ENCODE data around the gene RIN1.
"Not testable (repeated sequence)": the region's sequence is repeated elsewhere in the genome, so short reads cannot be mapped to it uniquely, and the experiment has no call there.

The RIN1 gene

DNA sequence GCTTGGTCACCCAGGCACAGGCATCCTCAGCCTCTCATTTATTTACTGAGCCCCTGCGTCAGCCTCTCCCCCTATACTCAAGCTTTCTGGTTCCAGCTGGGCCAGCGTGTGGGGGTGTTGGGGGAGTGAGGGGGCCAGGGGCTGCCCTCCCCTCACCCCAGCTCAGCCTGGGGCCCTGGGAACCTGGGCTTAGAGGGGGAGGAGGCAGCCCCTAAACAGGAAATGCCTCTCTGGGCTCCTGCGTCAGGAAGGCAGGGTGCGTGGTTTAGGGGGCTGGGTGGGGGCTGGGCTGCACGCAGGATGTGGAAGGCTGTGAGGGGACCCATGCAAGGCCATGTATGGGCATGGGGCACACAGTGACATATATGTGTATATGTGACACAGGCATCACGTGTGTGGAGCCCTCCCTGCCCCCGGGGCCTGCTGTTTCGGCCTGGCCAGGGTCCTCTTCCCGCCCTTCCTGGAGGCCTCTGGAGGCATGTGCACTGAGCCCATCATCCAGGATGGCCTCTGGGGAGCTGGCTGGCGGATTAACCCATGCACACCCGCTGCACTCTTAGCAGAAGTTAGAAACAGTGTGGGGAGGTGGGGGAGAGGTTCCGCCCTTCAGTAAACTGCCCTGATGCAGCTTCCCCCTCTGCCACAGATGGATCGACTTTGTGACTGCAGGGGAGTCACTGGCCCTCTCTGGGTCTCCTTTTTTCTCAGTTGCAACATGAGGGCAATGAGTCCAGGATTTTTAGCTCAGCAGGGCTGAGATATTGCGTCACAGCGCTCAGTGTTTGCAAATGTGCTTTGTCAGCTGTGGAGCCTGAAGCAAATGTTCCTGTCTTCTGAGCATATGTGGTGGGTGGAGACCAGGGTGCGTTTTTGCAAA lies 18.3 kb downstream of the RIN1 start:
- DNase-seq, result no peak

DNA sequence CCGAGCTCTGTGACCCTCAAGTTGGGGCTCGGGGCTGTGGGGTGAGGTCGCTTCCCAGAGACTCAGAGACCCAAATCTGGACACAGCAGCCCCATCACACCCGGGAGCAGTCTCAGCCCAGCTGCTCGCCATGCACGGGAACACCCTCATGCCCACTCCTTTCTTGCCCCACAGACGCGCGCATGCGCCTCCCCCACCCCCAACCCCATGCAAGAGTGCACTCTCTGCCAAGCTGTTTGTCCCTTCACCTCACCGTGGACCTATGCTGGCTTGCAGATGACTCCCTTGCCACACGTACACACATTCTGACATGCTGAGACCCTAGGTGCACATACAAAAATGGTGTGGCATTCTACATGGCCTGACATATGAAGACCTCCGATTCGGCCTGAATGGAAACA lies 18.9 kb downstream of the RIN1 start:
- no peak for DNase-seq

GRCh38 chr11:66316849-66317251 lies 19.4 kb downstream of the RIN1 start, which contains the start of gene CD248:
Gene CD248 (minus strand): TSS chr11:66317044. CDS start chr11:66317027, 17 bp downstream.
- no peak for DNase-seq

GRCh38 chr11:66315921-66316811 lies 20.1 kb downstream of the RIN1 start:
- no peak for DNase-seq

GRCh38 chr11:66315498-66315885 lies 20.7 kb downstream of the RIN1 start:
- DNase-seq, result no peak

DNA sequence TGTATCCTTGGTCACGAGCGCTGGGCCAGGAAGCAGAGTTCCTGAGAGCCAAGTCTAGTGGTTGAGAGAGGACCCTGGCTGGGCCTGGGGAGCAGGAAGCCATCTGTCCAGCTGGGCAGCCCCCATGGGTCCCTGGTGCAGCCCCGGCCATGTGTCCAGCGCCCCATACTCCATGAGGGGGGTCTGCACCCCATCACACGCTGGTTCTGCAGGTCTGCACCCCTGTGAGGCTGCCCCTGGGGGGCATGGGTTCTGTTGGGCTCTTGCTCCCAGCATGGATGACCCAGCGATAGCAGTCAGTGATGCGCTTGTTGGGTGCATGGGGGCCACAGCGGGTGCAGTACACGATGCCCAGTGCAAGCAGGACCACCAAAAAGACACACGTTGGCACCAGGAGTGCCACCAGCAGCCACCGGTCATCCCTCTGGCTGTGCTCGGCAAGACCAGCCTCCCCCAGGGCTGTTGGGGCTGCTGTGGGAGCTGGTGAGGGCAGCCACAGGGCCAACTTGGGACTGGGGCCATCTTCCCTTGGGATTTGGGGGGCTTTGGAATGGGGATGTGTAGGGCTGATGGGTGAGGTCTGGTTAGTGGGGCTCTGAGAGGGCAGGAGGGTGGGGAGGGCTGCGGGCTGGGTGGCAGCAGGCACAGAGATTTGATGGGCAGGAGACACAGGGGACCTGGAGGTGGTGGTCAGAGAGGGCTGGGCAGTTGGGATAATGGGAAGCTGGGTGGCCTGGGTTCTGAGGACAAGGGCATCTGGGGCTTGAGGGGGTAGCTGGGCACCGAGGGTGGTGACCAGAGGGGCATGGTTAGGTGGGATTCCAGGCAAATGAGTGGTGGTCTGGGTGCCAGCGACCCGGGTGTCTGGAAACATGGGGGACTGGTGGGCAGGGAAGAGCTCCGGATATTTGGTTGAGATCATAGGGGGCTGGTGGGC lies 21.4 kb downstream of the RIN1 start:
- DNase-seq, result no peak

DNA sequence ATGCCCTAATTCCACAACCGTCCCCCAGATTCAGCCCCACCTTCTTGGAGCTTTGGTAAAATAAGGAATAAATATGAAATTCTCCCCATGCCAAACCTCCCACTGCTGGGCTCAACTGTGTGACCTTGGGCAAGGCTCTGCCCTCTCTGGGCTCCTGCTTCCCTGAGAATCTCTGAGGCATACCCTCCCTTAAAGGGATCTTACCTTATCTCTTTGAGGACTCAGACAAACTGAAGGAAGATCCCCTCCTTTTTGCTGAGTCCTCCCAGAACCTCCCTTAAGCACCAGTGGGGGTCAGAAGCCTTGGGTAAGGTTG lies 22.1 kb downstream of the RIN1 start:
- DNase-seq, result no peak

DNA sequence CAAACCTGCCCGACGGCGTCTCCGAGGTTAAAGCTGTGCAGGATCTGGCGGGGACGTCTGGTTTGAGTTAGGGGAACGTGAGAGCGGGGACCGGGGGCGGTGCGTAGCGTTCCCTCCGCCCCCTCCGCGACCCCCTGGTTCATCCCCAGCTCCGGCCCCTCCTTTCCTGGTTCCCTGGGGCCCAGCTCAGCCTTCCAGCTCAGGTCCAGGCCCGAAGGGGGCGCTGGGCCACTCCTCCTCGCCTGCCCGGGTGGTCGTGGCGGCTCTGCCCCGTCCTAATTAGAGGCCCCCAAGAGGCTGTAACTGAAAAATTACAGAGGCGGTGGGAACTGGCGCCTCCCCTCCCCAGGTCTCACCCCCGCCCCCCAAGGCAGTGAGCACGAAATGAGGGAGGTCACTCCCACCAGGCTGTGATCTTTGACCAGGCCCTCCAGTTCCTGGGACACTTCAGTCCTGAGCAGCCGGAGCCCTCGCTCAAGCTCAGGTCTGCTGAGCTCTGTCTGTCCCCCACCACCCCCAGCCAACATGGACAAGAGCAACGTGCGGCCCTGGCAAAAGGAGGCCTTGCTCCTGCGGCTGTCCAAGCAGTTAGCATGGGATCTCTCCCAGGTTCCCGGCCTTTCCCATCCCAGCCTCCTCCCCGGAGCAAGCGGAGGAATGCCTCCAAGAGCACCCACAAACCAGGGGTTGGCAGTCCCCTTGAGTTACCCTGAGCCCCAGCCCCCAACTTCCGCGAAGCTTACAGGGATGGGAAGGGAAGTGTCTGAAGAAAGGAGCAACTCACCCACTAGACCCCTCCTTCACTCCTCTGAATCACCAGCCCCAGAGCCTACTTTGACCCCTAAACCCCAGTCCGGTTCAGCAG lies 22.7 kb downstream of the RIN1 start:
- no peak for DNase-seq

DNA sequence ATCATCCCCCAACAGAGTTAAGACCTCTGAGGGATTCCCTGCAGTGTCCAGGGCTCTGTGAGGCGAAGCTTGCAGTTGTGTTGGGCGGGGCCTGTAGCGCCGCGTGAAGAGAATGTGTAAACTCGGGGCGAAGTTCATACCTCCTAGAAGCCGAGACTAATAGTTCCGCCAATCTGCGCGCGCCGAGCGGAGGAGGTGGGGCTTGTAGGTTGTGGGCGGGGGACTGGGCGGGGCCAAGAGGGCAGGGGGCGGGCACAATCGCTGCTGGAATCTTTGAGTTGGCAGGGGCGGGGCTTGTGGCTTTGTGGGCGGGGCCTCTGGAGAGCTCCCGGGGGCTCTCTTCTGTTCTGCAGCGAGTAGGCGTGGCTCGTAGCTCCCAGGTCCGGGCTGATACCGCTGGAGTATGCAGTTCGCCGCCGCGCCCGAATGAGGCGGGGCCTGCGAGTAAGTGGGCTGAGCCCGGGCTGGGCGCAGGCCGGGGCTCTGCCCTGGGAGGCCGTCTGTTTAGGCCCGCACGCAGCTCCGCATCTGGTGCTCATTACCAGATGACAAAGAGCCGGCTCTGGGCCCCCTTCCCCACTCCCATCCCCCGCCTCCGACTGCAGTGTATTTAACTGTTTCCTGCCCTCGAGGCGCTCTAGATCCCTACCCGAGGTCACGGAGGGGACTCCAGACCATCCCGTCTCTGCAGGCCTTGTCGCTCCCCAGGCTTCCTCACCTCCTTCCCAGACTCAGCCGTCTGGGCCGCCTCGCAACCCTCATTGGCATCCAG lies 23.5 kb downstream of the RIN1 start:
- peak; percentile 97 for DNase-seq

- peak; percentile 99 for DNase-seq
These were observed 24.2 kb downstream of the RIN1 start for GRCh38 chr11:66311965-66312548.

DNA sequence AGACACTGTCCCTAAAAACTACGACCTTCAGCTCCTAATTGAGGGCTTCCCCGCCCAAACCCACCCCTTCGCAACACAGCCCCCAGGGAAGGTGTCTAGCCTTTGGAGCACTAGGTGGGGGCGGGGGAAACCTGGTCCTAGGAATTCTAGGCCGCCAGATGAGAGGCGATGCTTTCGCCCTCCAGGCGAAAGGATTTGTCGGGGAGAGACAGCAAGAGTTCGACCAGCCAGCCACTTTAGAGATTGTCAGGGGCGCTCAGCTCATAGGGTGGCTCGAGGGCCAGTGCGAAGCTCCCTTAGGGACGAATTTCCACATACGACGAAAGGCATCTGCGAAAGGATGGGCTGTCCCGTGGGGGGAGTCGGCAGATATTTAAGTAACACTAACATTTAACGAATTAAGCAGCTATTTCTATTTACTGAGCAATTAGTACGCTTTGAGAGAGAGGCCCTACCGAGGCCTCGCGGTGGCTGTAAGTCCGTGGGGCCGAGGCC lies 24.7 kb downstream of the RIN1 start:
- DNase-seq, result no peak

GRCh38 chr11:66310803-66311440 lies 25.3 kb downstream of the RIN1 start:
- DNase-seq, result not testable (repeated sequence)

GRCh38 chr11:66310324-66310723 lies 25.9 kb downstream of the RIN1 start:
- no peak for DNase-seq

GRCh38 chr11:66309475-66309874 lies 26.8 kb downstream of the RIN1 start:
- no peak for DNase-seq

DNA sequence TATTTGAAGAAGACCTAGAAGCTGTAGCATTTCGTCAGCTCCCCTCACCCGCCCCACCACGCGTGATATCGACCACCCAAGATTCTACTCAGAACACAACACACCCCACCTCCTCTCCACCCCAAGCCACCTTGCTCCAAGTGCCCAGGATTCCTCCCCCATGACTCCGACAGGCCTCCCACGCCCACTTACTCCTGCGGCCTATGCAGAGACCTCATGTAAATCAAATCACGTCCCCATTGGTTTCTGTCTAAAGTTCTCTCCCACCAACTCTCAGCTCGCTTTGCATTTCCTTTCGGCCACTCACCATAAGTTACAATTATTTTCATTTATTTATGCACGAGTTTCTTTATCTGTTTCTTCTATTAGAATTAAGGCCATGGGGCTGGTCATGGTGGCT lies 33.6 kb downstream of the RIN1 start:
- no peak for DNase-seq

GRCh38 chr11:66299186-66299585 lies 37.0 kb downstream of the RIN1 start:
- DNase-seq, result no peak

DNA sequence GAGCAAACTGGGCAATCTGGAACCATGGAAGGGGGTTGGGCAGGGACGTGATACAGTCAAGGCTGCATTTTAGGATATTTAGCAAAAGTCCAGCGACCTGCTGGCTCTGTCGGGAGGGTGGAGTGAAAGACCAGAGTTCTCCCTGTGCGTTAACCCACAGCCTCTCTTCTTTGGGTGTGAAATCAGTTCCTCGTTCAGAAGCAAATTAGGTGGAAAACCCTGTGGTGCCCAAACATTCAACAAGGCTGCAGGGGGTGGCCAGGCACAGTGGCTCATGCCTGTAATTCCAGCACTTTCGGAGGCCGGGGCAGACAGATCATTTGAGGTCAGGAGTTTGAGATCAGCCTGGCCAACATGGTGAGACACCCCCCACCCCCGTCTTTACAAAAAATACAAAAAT lies 38.6 kb downstream of the RIN1 start:
- DNase-seq, result no peak

- no peak for DNase-seq
These were observed 41.3 kb downstream of the RIN1 start for GRCh38 chr11:66294626-66295620.

Data from activated CD4-positive, alpha-beta T cell treated with anti-CD3 and anti-CD28 coated beads for 1 hour (primary cell).